GM12878 (cell line): ENCODE data around the gene ATP2A3. TPM values are rescaled to one million over a fixed set of nuclear protein-coding genes. Genes with fewer than 3 reads are reported as not detected.

Source experiments
- ATAC-seq: fragments of 200-7000 bp; cut with Tn5 transposase; 3 replicates; pipeline ENCODE4 v1.9.1; 2020; ENCODE audit warnings: mild to moderate bottlenecking, moderate library complexity
- BruUV-seq: library from RNA; stranded (reverse); fragments of 400-500 nt; replicated peaks from 2 replicates; lab custom pipeline; 2021; lab: Mats Ljungman, UMichigan
- CTCF ChIA-PET: fragments of 300-600 bp; sonication (Branson Sonifier 250); formaldehyde crosslinking; extraction: SDS; loops from one replicate; lab custom pipeline; 2021; ENCODE audit warnings: inconsistent platforms; lab: Yijun Ruan, JAX
- POLR2A ChIA-PET: fragments of 350-600 bp; formaldehyde crosslinking; extraction: SDS; loops from one replicate; lab custom pipeline; 2021; ENCODE audit warnings: inconsistent platforms; lab: Charles Lee
- RAD21 ChIA-PET: fragments of 300-600 bp; sonication (Branson Sonifier 250); formaldehyde crosslinking; loops from one replicate; lab custom pipeline; 2023; ENCODE audit warnings: antibody characterized with exemption; ENCODE audit not compliant: unreplicated experiment; lab: Charles Lee
- SMC1A ChIA-PET: fragments of 300-600 bp; sonication (Branson Sonifier 250); formaldehyde crosslinking; loops from one replicate; lab custom pipeline; 2023; ENCODE audit not compliant: unreplicated experiment, uncharacterized antibody; lab: Charles Lee
- DNase-seq: peaks from one replicate; pipeline ENCODE4 v3.0.0-alpha.2; 2011; ENCODE audit warnings: low read depth, low spot score
- FAIRE-seq: peaks from 3 replicates; lab custom pipeline; 2011; peaks lifted over from hg19 to GRCh38; lab: Jason Lieb, UNC
- H2AFZ ChIP-seq: 2 replicates; pipeline ENCODE4 v1.6.0; 2011; ENCODE audit warnings: low read depth, low read length, control low read depth; ENCODE audit not compliant: control insufficient read depth
- H3K27ac ChIP-seq: 2 replicates; pipeline ENCODE4 v1.5.1; 2011; ENCODE audit warnings: control low read depth; ENCODE audit not compliant: control insufficient read depth, insufficient read depth
- H3K27me3 ChIP-seq, 2 experiments: replicated peaks in 1 of 2; 2 replicates each; pipeline versions ENCODE4 v1.6.0 to v1.6.1; 2011; ENCODE audit warnings: low read length in 1 of 2; ENCODE audit not compliant: control insufficient read depth in 2 of 2, insufficient read depth in 2 of 2
- H3K36me3 ChIP-seq, 2 experiments: 2 replicates each; pipeline ENCODE4 v1.5.1; 2011; ENCODE audit warnings: low read length in 1 of 2; ENCODE audit not compliant: control insufficient read depth in 2 of 2, insufficient read depth in 2 of 2
- H3K4me1 ChIP-seq: 2 replicates; pipeline ENCODE4 v1.6.1; 2011; ENCODE audit warnings: mild to moderate bottlenecking, low read length, moderate library complexity, mixed read lengths; ENCODE audit not compliant: control insufficient read depth, insufficient read depth
- H3K4me2 ChIP-seq: 2 replicates; pipeline ENCODE4 v1.6.0; 2011; ENCODE audit warnings: control low read depth; ENCODE audit not compliant: control insufficient read depth, insufficient read depth
- H3K4me3 ChIP-seq: fragments of 200-600 bp; sonication (generic); 2 replicates; pipeline ENCODE4 v1.5.1; 2016
- H3K79me2 ChIP-seq: 2 replicates; pipeline ENCODE4 v1.6.0; 2011; ENCODE audit warnings: low read length; ENCODE audit not compliant: control insufficient read depth, insufficient read depth
- H3K9ac ChIP-seq: 2 replicates; pipeline ENCODE4 v1.8.0; 2011; ENCODE audit warnings: low read length, control low read depth, mixed read lengths; ENCODE audit not compliant: control insufficient read depth, insufficient read depth
- H3K9me3 ChIP-seq: replicated peaks from 3 replicates; pipeline ENCODE4 v1.5.1; 2011; ENCODE audit warnings: mild to moderate bottlenecking, low read length; ENCODE audit not compliant: control insufficient read depth, insufficient read depth
- H4K20me1 ChIP-seq: 2 replicates; pipeline ENCODE4 v1.6.0; 2011; ENCODE audit not compliant: control insufficient read depth, insufficient read depth
- ATF7 ChIP-seq: fragments of 450-650 bp; IDR thresholded peaks from 2 replicates; pipeline ENCODE4 v1.6.1; 2016; ENCODE audit warnings: low read depth, mild to moderate bottlenecking
- BACH1 ChIP-seq: fragments of 450-650 bp; IDR thresholded peaks from 2 replicates; pipeline ENCODE4 v1.6.1; 2017; ENCODE audit warnings: mild to moderate bottlenecking, borderline replicate concordance
- CHD4 ChIP-seq: fragments of 200-600 bp; sonication (generic); IDR thresholded peaks from 2 replicates; pipeline ENCODE4 v1.6.1; 2016; ENCODE audit warnings: mild to moderate bottlenecking
- E2F8 ChIP-seq: fragments of 450-650 bp; IDR thresholded peaks from 2 replicates; pipeline ENCODE4 v1.6.1; 2018; ENCODE audit warnings: mild to moderate bottlenecking, low read depth, moderate library complexity; ENCODE audit not compliant: partially characterized antibody
- EED ChIP-seq: sonication (generic); IDR thresholded peaks from 2 replicates; pipeline ENCODE4 v1.6.1; 2016; ENCODE audit warnings: antibody characterized with exemption, low read depth
- EZH2 ChIP-seq: IDR thresholded peaks from 2 replicates; pipeline ENCODE4 v1.6.1; 2012; ENCODE audit warnings: low read depth, mild to moderate bottlenecking, control low read depth, inconsistent platforms, low read length, borderline replicate concordance; ENCODE audit not compliant: control insufficient read depth
- FOXM1 ChIP-seq: IDR thresholded peaks from 2 replicates; pipeline ENCODE4 v1.6.1; 2012; ENCODE audit warnings: low read depth, mild to moderate bottlenecking, inconsistent platforms, low read length, moderate library complexity
- MTA2 ChIP-seq: fragments of 450-650 bp; IDR thresholded peaks from 2 replicates; pipeline ENCODE4 v1.6.1; 2016; ENCODE audit warnings: low read depth, mild to moderate bottlenecking, moderate library complexity
- NBN ChIP-seq: fragments of 450-650 bp; IDR thresholded peaks from 2 replicates; pipeline ENCODE4 v1.6.1; 2016
- RAD51 ChIP-seq: fragments of 450-650 bp; IDR thresholded peaks from 2 replicates; pipeline ENCODE4 v1.6.1; 2016; ENCODE audit warnings: moderate library complexity, mild to moderate bottlenecking, inconsistent platforms
- RELA ChIP-seq: fragments of 450-650 bp; IDR thresholded peaks from 2 replicates; pipeline ENCODE4 v1.8.0; 2014; ENCODE audit warnings: borderline replicate concordance; ENCODE audit not compliant: partially characterized antibody
- SMAD5 ChIP-seq: IDR thresholded peaks from 2 replicates; pipeline ENCODE4 v1.6.1; 2016; ENCODE audit warnings: antibody characterized with exemption, low read depth
- STAT3 ChIP-seq: IDR thresholded peaks from 2 replicates; pipeline ENCODE4 v1.6.1; 2011; ENCODE audit warnings: low read depth, low read length, improper control_type of control experiment
- TARDBP ChIP-seq: IDR thresholded peaks from 2 replicates; pipeline ENCODE4 v1.6.1; 2016; ENCODE audit warnings: borderline replicate concordance
- ZBED1 ChIP-seq: IDR thresholded peaks from 2 replicates; pipeline ENCODE4 v1.6.1; 2016; ENCODE audit warnings: borderline replicate concordance
- WGBS: methylation state at CpG from one replicate; pipeline ENCODE4 v1.1.6; 2016; ENCODE audit warnings: low lambda C conversion rate; ENCODE audit not compliant: insufficient replicate concordance, insufficient coverage; ENCODE audit errors: missing lambda C conversion rate; 5-methylcytosine and 5-hydroxymethylcytosine counted together
- in situ Hi-C: fragments of 300-500 bp; cut with MboI; formaldehyde crosslinking; loops from 9 replicates; pipeline ENCODE4 v1.14.3; 2018; ENCODE audit warnings: mixed read lengths
- intact Hi-C: fragments of 100-400 bp; cut with micrococcal nuclease; formaldehyde crosslinking; loops from one replicate; pipeline ENCODE4 v1.14.2; 2022; ENCODE audit not compliant: unreplicated experiment
- polyA plus RNA-seq, 11 experiments: library from polyadenylated mRNA; depleted of rRNA in 4 of 11; unstranded in 6 of 11; stranded (reverse) in 5 of 11; fragments of >200 nt; fragmentation: Nextera tagmentation in 4 of 11; fragmentation: Illumina TruSeq in 1 of 11; extraction: Ambion mirVana in 4 of 11; extraction: Trizol in 1 of 11; gene quantifications; 1 replicate in 1 of 11; 2 replicates in 10 of 11; pipeline versions ENCODE4 v1.2.1 to v1.2.3, GENCODE V29; 2011 to 2016; ENCODE audit warnings: inconsistent platforms in 2 of 11, missing spikeins in 2 of 11, low read depth in 1 of 11
- total RNA-seq, 4 experiments: library from RNA; depleted of rRNA in 3 of 4; stranded (reverse); fragments of >200 nt in 3 of 4; fragmentation: Illumina TruSeq in 1 of 4; extraction: Trizol in 1 of 4; gene quantifications; 2 replicates each; pipeline versions ENCODE4 v1.2.1 to v1.2.3, GENCODE V29; 2013 to 2021
- TF ChIP-seq, protein P1 (sequence below): fragments of 450-650 bp; IDR thresholded peaks from 2 replicates; pipeline ENCODE4 v1.6.1; 2018; ENCODE audit warnings: borderline replicate concordance, mild to moderate bottlenecking; ENCODE audit not compliant: partially characterized antibody
- TF ChIP-seq, protein P2 (sequence below): fragments of 450-650 bp; IDR thresholded peaks from 2 replicates; pipeline ENCODE4 v1.6.1; 2016; ENCODE audit warnings: mild to moderate bottlenecking

Gene ATP2A3
- total and polyA plus RNA-seq, 10 of the 15 experiments (the other 5 are each of a cell fraction or from before 2014, with no cell fraction given), result 1.0 to 99.2 (median 37.9) TPM

- CTCF ChIA-PET, result interaction anchor here (1.0 to 2.0 kb wide), 5 partner anchors 12 to 211 kb away, joined by 3 to 15 read pairs (median 5); partner anchors contain the start of gene NCBP3
- Histone ChIP-seq H3K36me3 (no peaks in the 10 kb centered on the region), H3K79me2 (no peaks in the 10 kb centered on the region), H3K4me3 (no peak overlapping the region), H3K4me1 (peaks cover 3% of the 10 kb centered on the region), H3K27ac (no peak overlapping the region), H3K4me2 (peak overlapping the region; percentile 19), H4K20me1 (no peaks in the 10 kb centered on the region), H3K27me3 (peaks cover 0 to 2% of the 10 kb centered on the region in 2 experiments; a peak in 1 of 4 replicates), H2AFZ (peak overlapping the region; percentile 87), H3K9ac (no peak overlapping the region), H3K9me3 (no peaks in the 10 kb centered on the region)
- ATAC-seq (no peak), FAIRE-seq (peak; percentile 31), DNase-seq (no peak)
- RAD21 ChIA-PET, result interaction anchor here (0.7 kb wide), 1 partner anchor 21 kb away, joined by 3 read pairs; no protein-coding TSS in a partner anchor
- in situ Hi-C loops, result no loop called here
- intact Hi-C loops, result no loop called here
- WGBS, result 75% methylated on average over 7 of the region's 7 CpGs
- SMC1A ChIA-PET, result interaction anchor here (0.6 to 1.6 kb wide), 4 partner anchors 9 to 47 kb away, joined by 3 to 4 read pairs (median 3); no protein-coding TSS in a partner anchor
- TF ChIP-seq E2F8 (no peak), NBN (0 out of 2 replicates have a peak, but pooled peaks have one; percentile 18), TARDBP (no peak), STAT3 (no peak), MTA2 (0 out of 2 replicates have a peak, but pooled peaks have one; percentile 14), EED (no peak), ZBED1 (no peak), FOXM1 (no peak), CHD4 (no peak), BACH1 (no peak), RELA (no peak), EZH2 (no peak), RAD51 (no peak), SMAD5 (no peak), ATF7 (no peak)
- TF ChIP-seq, protein P1, sequence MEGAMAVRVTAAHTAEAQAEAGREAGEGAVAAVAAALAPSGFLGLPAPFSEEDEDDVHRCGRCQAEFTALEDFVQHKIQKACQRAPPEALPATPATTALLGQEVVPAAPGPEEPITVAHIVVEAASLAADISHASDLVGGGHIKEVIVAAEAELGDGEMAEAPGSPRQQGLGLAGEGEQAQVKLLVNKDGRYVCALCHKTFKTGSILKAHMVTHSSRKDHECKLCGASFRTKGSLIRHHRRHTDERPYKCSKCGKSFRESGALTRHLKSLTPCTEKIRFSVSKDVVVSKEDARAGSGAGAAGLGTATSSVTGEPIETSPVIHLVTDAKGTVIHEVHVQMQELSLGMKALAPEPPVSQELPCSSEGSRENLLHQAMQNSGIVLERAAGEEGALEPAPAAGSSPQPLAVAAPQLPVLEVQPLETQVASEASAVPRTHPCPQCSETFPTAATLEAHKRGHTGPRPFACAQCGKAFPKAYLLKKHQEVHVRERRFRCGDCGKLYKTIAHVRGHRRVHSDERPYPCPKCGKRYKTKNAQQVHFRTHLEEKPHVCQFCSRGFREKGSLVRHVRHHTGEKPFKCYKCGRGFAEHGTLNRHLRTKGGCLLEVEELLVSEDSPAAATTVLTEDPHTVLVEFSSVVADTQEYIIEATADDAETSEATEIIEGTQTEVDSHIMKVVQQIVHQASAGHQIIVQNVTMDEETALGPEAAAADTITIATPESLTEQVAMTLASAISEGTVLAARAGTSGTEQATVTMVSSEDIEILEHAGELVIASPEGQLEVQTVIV, result no peak
- TF ChIP-seq, protein P2, sequence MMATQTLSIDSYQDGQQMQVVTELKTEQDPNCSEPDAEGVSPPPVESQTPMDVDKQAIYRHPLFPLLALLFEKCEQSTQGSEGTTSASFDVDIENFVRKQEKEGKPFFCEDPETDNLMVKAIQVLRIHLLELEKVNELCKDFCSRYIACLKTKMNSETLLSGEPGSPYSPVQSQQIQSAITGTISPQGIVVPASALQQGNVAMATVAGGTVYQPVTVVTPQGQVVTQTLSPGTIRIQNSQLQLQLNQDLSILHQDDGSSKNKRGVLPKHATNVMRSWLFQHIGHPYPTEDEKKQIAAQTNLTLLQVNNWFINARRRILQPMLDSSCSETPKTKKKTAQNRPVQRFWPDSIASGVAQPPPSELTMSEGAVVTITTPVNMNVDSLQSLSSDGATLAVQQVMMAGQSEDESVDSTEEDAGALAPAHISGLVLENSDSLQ, result no peak
- no TSS peak for BruUV-seq
- POLR2A ChIA-PET, result interaction anchor here (1.7 kb wide), 1 partner anchor 71 kb away, joined by 3 read pairs; no protein-coding TSS in a partner anchor
Measured at GRCh38 chr17:3893720-3894116, 70.5 kb downstream of the ATP2A3 start.
